GM18868 (cell line): Measurements from ENCODE around the gene KLHL2.
"Not testable (repeated sequence)": the region's sequence is repeated elsewhere in the genome, so short reads cannot be mapped to it uniquely, and the experiment has no call there.

ENCODE experiments used
- ATAC-seq: cut with Tn5 transposase; IDR thresholded peaks from one replicate; pipeline ENCODE4 v1.9.1; 2021; ENCODE audit warnings: mild to moderate bottlenecking, moderate library complexity; ENCODE audit not compliant: unreplicated experiment

KLHL2 gene

GRCh38 chr4:165199722-165200121 is 7.6 kb upstream of the KLHL2 start:
- ATAC-seq, result no peak

- no peak for ATAC-seq
Measured at GRCh38 chr4:165201806-165202205, 5.6 kb upstream of the KLHL2 start.

GRCh38 chr4:165203541-165204461 is 3.6 kb upstream of the KLHL2 start:
- no peak for ATAC-seq

GRCh38 chr4:165204462-165204830 is 2.9 kb upstream of the KLHL2 start:
- ATAC-seq, result no peak

- ATAC-seq, result peak; percentile 25
Measured at GRCh38 chr4:165207016-165207430, 338 bp upstream of the KLHL2 start.

- no peak for ATAC-seq
Measured at GRCh38 chr4:165208221-165208652, 876 bp downstream of the KLHL2 start.

GRCh38 chr4:165208741-165209388 is 1.5 kb downstream of the KLHL2 start:
- no peak for ATAC-seq

GRCh38 chr4:165209796-165210195 is 2.4 kb downstream of the KLHL2 start:
- ATAC-seq, result no peak

GRCh38 chr4:165210566-165210965 is 3.2 kb downstream of the KLHL2 start:
- no peak for ATAC-seq

- ATAC-seq, result not testable (repeated sequence)
Measured at GRCh38 chr4:165212647-165213046, 5.3 kb downstream of the KLHL2 start.

- not testable (repeated sequence) for ATAC-seq
Measured at GRCh38 chr4:165213404-165213803, 6.0 kb downstream of the KLHL2 start.

GRCh38 chr4:165213991-165214709 is 6.8 kb downstream of the KLHL2 start:
- ATAC-seq, result not testable (repeated sequence)

GRCh38 chr4:165215034-165215751 is 7.8 kb downstream of the KLHL2 start:
- ATAC-seq, result peak; percentile 78

GRCh38 chr4:165215761-165216487 is 8.6 kb downstream of the KLHL2 start:
- peak; percentile 73 for ATAC-seq

- no peak for ATAC-seq
Measured at GRCh38 chr4:165217325-165217724, 10.0 kb downstream of the KLHL2 start.

- ATAC-seq, result not testable (repeated sequence)
Measured at GRCh38 chr4:165221306-165221705, 13.9 kb downstream of the KLHL2 start.

- ATAC-seq, result not testable (repeated sequence)
Measured at GRCh38 chr4:165221993-165222650, 14.8 kb downstream of the KLHL2 start.

- no peak for ATAC-seq
Measured at GRCh38 chr4:165222651-165222994, 15.3 kb downstream of the KLHL2 start.

- ATAC-seq, result not testable (repeated sequence)
Measured at GRCh38 chr4:165227401-165227800, 20.0 kb downstream of the KLHL2 start.
